ENCODE measurements around the gene GANAB. TPM values are rescaled to one million over a fixed set of nuclear protein-coding genes. Genes with fewer than 3 reads are reported as not detected.

Gene GANAB
- total and polyA plus RNA-seq, 2 of the 13 experiments (the other 11 are each of a cell fraction or from before 2014, with no cell fraction given), result 99.5 to 234 TPM

DNA sequence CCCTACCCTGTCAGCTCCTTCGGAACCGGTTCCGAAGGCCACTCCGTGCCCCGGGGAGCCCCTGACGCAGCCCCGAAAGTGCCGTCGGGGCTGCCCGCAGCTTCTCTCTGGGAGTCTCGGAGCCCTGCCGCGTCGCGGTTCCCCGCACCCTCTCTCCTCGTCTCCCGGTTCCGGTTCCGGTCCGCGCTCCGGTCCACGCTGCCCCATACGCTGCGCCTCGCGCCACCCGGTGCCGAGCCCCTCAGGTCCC is 45.4 kb downstream of the GANAB start (continued):
- TF ChIP-seq U2AF2 (IDR thresholded peaks at IDR 0.05; ENCODE audit: low read depth, low read length) (no peak), XBP1 (CRISPR knock-in tag; IDR thresholded peaks at IDR 0.05) (no peak), SIN3B (IDR thresholded peaks at IDR 0.05; ENCODE audit: low read length) (no peak), ZNF12 (CRISPR knock-in tag; IDR thresholded peaks at IDR 0.05) (no peak), RARA (CRISPR knock-in tag; IDR thresholded peaks at IDR 0.05) (no peak), ZNF382 (CRISPR knock-in tag; IDR thresholded peaks at IDR 0.05; ENCODE audit: borderline replicate concordance) (no peak), ZNF569 (CRISPR knock-in tag; IDR thresholded peaks at IDR 0.05; ENCODE audit: borderline replicate concordance) (no peak), ZNF230 (CRISPR knock-in tag; IDR thresholded peaks at IDR 0.05) (no peak), NONO (IDR thresholded peaks at IDR 0.05) (no peak), NONO (CRISPR knock-in tag; conservative IDR thresholded peaks at IDR 0.05) (no peak), ZNF616 (CRISPR knock-in tag; IDR thresholded peaks at IDR 0.05; ENCODE audit: low read depth) (peak; percentile 27; the same call in 1 of the 2 replicates), ZNF484 (CRISPR knock-in tag; IDR thresholded peaks at IDR 0.05; ENCODE audit: borderline replicate concordance, low read depth) (no peak), CCAR2 (optimal IDR thresholded peaks at IDR 0.05; ENCODE audit: low read depth, low read length) (no peak), SP5 (CRISPR knock-in tag; IDR thresholded peaks at IDR 0.05; ENCODE audit: borderline replicate concordance, low read depth) (no peak), SMAD9 (CRISPR knock-in tag; IDR thresholded peaks at IDR 0.05) (no peak), ZSCAN29 (CRISPR knock-in tag; conservative IDR thresholded peaks at IDR 0.05) (no peak), CEBPZ (IDR thresholded peaks at IDR 0.05; ENCODE audit: low read length) (no peak), ATM (IDR thresholded peaks at IDR 0.05; ENCODE audit: borderline replicate concordance) (no peak), SRF (IDR thresholded peaks at IDR 0.05; ENCODE audit: low read depth, low read length) (no peak), FOXA3 (CRISPR knock-in tag; IDR thresholded peaks at IDR 0.05) (no peak), RXRB (CRISPR knock-in tag; IDR thresholded peaks at IDR 0.05; ENCODE audit: borderline replicate concordance) (no peak), IRX3 (CRISPR knock-in tag; IDR thresholded peaks at IDR 0.05; ENCODE audit: borderline replicate concordance, low read depth) (no peak), ZNF644 (CRISPR knock-in tag; IDR thresholded peaks at IDR 0.05; ENCODE audit: low read depth) (no peak), SALL2 (CRISPR knock-in tag; IDR thresholded peaks at IDR 0.05) (no peak), GATA4 (IDR thresholded peaks at IDR 0.05; ENCODE audit: borderline replicate concordance, low read depth) (no peak), ZNF549 (CRISPR knock-in tag; IDR thresholded peaks at IDR 0.05) (no peak), ZNF780A (CRISPR knock-in tag; IDR thresholded peaks at IDR 0.05) (no peak), SAP130 (CRISPR knock-in tag; IDR thresholded peaks at IDR 0.05; ENCODE audit: low read depth) (no peak), MAFF (IDR thresholded peaks at IDR 0.05; ENCODE audit: low read depth, low read length) (no peak)
- TF ChIP-seq, protein P1, sequence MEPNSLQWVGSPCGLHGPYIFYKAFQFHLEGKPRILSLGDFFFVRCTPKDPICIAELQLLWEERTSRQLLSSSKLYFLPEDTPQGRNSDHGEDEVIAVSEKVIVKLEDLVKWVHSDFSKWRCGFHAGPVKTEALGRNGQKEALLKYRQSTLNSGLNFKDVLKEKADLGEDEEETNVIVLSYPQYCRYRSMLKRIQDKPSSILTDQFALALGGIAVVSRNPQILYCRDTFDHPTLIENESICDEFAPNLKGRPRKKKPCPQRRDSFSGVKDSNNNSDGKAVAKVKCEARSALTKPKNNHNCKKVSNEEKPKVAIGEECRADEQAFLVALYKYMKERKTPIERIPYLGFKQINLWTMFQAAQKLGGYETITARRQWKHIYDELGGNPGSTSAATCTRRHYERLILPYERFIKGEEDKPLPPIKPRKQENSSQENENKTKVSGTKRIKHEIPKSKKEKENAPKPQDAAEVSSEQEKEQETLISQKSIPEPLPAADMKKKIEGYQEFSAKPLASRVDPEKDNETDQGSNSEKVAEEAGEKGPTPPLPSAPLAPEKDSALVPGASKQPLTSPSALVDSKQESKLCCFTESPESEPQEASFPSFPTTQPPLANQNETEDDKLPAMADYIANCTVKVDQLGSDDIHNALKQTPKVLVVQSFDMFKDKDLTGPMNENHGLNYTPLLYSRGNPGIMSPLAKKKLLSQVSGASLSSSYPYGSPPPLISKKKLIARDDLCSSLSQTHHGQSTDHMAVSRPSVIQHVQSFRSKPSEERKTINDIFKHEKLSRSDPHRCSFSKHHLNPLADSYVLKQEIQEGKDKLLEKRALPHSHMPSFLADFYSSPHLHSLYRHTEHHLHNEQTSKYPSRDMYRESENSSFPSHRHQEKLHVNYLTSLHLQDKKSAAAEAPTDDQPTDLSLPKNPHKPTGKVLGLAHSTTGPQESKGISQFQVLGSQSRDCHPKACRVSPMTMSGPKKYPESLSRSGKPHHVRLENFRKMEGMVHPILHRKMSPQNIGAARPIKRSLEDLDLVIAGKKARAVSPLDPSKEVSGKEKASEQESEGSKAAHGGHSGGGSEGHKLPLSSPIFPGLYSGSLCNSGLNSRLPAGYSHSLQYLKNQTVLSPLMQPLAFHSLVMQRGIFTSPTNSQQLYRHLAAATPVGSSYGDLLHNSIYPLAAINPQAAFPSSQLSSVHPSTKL (CRISPR knock-in tag; IDR thresholded peaks at IDR 0.05), result no peak
